Lower leg skin (tissue), 3 donors: ENCODE results near the gene HACD4.

ENCODE experiments used
- CTCF ChIP-seq, 3 donors: fragments of 450-650 bp; IDR thresholded peaks; one replicate each; pipeline ENCODE4 v1.5.1; 2016; ENCODE audit warnings: antibody characterized with exemption in 3 of 3, mild to moderate bottlenecking in 3 of 3, moderate library complexity in 2 of 3
- POLR2A ChIP-seq, 2 donors: fragments of 450-650 bp; IDR thresholded peaks; one replicate each; pipeline ENCODE4 v1.6.1; 2016 to 2017; ENCODE audit warnings: antibody characterized with exemption in 2 of 2, mild to moderate bottlenecking in 1 of 2, moderate library complexity in 1 of 2

GRCh38 chr9:21077781-21078180 lies 46.3 kb upstream of the HACD4 start, which contains the start of gene IFNB1:
- TF ChIP-seq CTCF (IDR thresholded peaks at IDR 0.05) (no peak), POLR2A (IDR thresholded peaks at IDR 0.05) (no peak)
